HFFc6 (cell line): Measurements from ENCODE around the gene PTBP1. TPM values are rescaled to one million over a fixed set of nuclear protein-coding genes. Genes with fewer than 3 reads are reported as not detected.
A peak's percentile ranks its signal among the peaks of the same experiment; 100 is the strongest.

Experiments
- DNase-seq: peaks from one replicate; pipeline ENCODE4 v3.0.0-alpha.2; 2018
- H3K27ac Mint-ChIP-seq: 2 replicates; pipeline ENCODE4 v1.8.0; 2020; ENCODE audit warnings: mild to moderate bottlenecking, mixed read lengths
- H3K27me3 Mint-ChIP-seq: 2 replicates; pipeline ENCODE4 v1.8.0; 2021; ENCODE audit warnings: mild to moderate bottlenecking, moderate library complexity, mixed read lengths; ENCODE audit not compliant: insufficient read depth
- H3K36me3 Mint-ChIP-seq: 2 replicates; pipeline ENCODE4 v1.8.0; 2021; ENCODE audit warnings: low read depth, mixed read lengths
- H3K4me1 Mint-ChIP-seq: 2 replicates; pipeline ENCODE4 v1.8.0; 2020; ENCODE audit warnings: low read depth, mixed read lengths
- H3K4me3 Mint-ChIP-seq: 2 replicates; pipeline ENCODE4 v1.8.0; 2020; ENCODE audit warnings: mild to moderate bottlenecking, moderate library complexity, mixed read lengths
- H3K9me3 Mint-ChIP-seq: 2 replicates; pipeline ENCODE4 v1.8.0; 2020; ENCODE audit warnings: mild to moderate bottlenecking, mixed read lengths
- total RNA-seq, 6 experiments: library from RNA; stranded (reverse); fragmentation: NEBNext Ultra II Directional; extraction: Animal tissue kit (Norgen Biotek cat#: 25700); gene quantifications; 2 replicates in 1 of 6; 3 replicates in 5 of 6; pipeline ENCODE4 v1.2.3, GENCODE V29; 2021
- TF ChIP-seq, protein P1 (sequence below): fragments of 200-600 bp; sonication (generic); IDR thresholded peaks from 2 replicates; pipeline ENCODE4 v1.5.0; 2021; ENCODE audit warnings: antibody characterized with exemption, mild to moderate bottlenecking

The PTBP1 gene
- total RNA-seq, 6 experiments from 2014 or later = 307 to 421 (median 380) TPM

DNA sequence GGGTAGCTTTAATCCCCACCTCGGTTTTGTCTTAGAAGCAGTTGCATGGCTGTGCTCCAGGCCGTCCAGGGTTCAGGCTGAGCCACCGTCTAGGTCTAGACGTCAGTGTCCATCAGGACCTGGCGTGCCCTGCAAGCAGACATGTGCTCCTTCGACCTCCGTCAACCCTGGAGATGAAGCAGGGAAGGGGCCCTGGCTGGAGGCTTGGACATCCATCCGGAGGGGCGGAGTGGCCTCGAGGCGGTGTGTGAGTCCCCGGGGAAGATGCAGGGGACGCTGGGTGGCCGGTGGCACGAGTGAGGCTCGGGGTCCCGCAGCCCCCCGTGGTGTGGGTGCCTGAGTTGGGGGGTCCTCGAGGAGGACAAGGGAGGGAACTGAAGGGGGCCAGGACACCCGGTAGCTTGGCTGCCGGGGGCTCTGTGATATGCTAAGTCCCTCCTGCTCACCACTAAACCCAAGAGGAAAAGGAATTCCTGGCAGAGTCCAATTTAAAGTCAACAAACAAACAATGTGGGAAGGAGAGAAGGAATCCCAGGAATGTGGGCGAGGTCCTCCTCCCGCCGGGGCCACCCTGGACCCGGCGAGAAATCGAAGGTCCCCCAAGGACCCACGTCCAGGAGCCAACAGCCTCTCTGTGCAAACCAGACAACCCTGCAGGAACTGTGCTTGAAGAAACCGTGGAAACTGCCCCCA, 14.9 kb upstream of the PTBP1 start:
- peaks cover 2% of the 10 kb centered on the region; the same call in 1 of the 2 replicates for H3K27me3 Mint-ChIP-seq
- H3K4me3 Mint-ChIP-seq = peak overlapping the region; percentile 84
- peak overlapping the region; percentile 65 for H3K27ac Mint-ChIP-seq
- H3K36me3 Mint-ChIP-seq = peaks cover 4% of the 10 kb centered on the region
- TF ChIP-seq, protein P1, sequence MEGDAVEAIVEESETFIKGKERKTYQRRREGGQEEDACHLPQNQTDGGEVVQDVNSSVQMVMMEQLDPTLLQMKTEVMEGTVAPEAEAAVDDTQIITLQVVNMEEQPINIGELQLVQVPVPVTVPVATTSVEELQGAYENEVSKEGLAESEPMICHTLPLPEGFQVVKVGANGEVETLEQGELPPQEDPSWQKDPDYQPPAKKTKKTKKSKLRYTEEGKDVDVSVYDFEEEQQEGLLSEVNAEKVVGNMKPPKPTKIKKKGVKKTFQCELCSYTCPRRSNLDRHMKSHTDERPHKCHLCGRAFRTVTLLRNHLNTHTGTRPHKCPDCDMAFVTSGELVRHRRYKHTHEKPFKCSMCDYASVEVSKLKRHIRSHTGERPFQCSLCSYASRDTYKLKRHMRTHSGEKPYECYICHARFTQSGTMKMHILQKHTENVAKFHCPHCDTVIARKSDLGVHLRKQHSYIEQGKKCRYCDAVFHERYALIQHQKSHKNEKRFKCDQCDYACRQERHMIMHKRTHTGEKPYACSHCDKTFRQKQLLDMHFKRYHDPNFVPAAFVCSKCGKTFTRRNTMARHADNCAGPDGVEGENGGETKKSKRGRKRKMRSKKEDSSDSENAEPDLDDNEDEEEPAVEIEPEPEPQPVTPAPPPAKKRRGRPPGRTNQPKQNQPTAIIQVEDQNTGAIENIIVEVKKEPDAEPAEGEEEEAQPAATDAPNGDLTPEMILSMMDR = no peak
- peaks cover 22% of the 10 kb centered on the region for H3K4me1 Mint-ChIP-seq
- no peaks in the 10 kb centered on the region for H3K9me3 Mint-ChIP-seq
- DNase-seq = peak; percentile 55

DNA sequence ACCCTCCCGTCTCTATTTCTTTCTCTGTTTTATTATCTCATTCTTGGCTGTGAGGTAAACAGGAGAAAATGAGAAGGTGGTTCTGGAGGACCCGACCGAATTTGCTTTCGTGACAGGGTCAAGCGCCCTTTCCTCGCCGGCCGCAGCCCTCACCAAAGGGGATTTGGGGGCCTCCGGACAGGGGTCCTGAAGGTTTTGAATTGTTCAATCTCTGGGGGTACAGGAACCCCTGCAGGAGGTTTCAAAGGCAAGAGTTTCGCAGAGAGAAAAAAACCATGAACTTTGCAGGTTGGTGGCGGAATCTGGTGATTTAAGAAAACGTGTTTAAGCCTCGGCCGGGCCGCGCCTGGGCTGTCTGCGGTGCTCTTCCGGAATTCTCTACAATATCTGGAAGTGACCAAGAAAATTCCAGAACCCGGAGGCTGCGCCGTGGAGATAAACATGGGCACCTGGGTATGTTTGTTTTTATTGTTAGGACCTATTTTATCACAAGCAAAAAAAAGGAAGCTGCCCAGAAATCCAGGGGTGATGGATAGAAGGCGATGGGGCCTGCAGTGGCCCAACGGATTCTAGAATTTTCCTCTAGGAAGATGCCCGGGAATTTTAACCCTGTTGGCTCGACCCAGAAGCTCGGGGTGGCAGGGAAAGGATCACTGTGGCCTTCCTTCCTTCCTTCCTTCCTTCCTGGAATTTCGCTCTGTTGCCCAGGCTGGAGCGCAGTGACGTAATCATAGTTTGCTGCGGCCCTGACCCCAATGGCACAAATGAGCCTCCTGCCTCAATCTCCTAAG, 14.2 kb upstream of the PTBP1 start:
- TF ChIP-seq, protein P1 = no peak
- no peak for DNase-seq
- peaks cover 22% of the 10 kb centered on the region for H3K4me1 Mint-ChIP-seq
- H3K9me3 Mint-ChIP-seq = no peaks in the 10 kb centered on the region
- H3K4me3 Mint-ChIP-seq = peak overlapping the region; percentile 84
- H3K36me3 Mint-ChIP-seq = peaks cover 4% of the 10 kb centered on the region
- H3K27me3 Mint-ChIP-seq = peaks cover 2% of the 10 kb centered on the region; the same call in 1 of the 2 replicates
- H3K27ac Mint-ChIP-seq = peak overlapping the region; percentile 65

DNA sequence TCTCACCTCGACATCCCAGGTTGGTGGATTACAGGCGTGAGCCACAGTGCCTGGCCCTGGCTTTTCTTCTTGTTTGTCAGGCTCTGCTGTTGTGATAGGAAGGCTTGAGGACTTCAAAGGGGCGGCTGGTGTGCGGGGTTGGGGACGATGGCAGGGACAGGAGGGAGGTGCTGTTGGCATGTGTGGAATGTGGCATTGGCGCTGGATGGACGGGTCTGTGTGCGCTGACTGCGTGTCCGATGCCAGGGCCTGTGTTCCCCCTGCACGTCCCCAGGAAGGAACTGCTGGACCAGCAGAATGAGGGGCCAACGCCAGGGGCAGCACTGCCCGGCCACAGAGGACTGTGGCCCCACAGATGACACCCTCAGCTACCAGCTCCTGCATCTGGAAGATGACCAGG, 12.7 kb upstream of the PTBP1 start:
- Mint-ChIP-seq H3K4me1 (peaks cover 21% of the 10 kb centered on the region), H3K27me3 (no peaks in the 10 kb centered on the region), H3K27ac (no peak overlapping the region), H3K36me3 (no peaks in the 10 kb centered on the region), H3K9me3 (no peaks in the 10 kb centered on the region), H3K4me3 (no peak overlapping the region)
- TF ChIP-seq, protein P1 = no peak
- DNase-seq = no peak

DNA sequence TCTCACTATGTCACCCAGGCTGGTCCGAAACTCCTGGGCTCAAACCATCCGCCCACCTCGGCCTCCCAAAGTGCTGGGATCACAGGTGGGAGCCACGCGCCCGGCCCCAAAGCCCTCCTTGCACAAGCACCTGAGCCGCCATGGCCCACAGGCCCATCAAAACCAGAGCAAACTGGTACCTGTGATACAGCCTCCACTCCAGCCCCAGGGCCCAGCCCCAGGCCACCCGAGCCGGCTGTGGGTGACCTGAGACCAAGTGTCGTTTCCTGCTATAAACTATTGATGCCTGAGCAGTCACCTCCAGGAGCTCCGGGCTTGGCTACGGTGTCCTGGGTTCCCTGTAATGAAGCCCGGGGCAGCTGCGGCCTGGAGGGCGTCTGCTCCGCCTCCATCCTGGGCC, 9.7 kb upstream of the PTBP1 start:
- Mint-ChIP-seq H3K27ac (no peak overlapping the region), H3K4me1 (peaks cover 20% of the 10 kb centered on the region), H3K4me3 (no peak overlapping the region), H3K9me3 (no peaks in the 10 kb centered on the region), H3K36me3 (no peaks in the 10 kb centered on the region), H3K27me3 (no peaks in the 10 kb centered on the region)
- no peak for DNase-seq
- TF ChIP-seq, protein P1 = no peak

DNA sequence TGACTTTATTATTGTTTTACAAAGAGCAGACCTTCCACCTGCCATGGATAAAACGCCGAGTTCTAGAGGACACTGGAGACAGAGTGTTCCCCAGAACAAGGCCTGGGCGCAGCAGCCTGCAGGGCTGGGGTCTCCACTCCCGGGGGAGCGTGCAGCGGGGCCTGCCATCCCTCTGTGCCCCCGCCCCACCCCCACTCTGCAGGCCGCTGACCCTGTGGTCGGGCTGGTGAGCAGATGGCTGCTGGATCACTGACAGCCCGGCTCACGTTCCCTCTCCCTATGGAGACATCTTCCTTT, 8.6 kb upstream of the PTBP1 start:
- no peaks in the 10 kb centered on the region for H3K27me3 Mint-ChIP-seq
- TF ChIP-seq, protein P1 = no peak
- H3K9me3 Mint-ChIP-seq = no peaks in the 10 kb centered on the region
- no peak for DNase-seq
- H3K4me1 Mint-ChIP-seq = peaks cover 12% of the 10 kb centered on the region
- no peak overlapping the region for H3K4me3 Mint-ChIP-seq
- no peaks in the 10 kb centered on the region for H3K36me3 Mint-ChIP-seq
- H3K27ac Mint-ChIP-seq = peak overlapping the region; percentile 30; the same call in 1 of the 2 replicates
